Gastrocnemius medialis (tissue), 4 donors: ENCODE measurements around the gene SLC52A1.

Source experiments
- POLR2A ChIP-seq, 2 donors: fragments of 450-650 bp; IDR thresholded peaks; one replicate each; pipeline ENCODE4 v1.6.1; 2017; ENCODE audit warnings: antibody characterized with exemption in 2 of 2, mild to moderate bottlenecking in 2 of 2, moderate library complexity in 2 of 2
- TF ChIP-seq, protein P1 (sequence below), 5 experiments: fragments of 450-650 bp in 3 of 5; fragments of 200-600 bp in 2 of 5; sonication (generic) in 2 of 5; IDR thresholded peaks in 4 of 5; conservative IDR thresholded peaks in 1 of 5; 1 replicate in 4 of 5; 2 replicates in 1 of 5; pipeline ENCODE4 v1.5.1; 2016 to 2019; ENCODE audit warnings: antibody characterized with exemption in 5 of 5, mild to moderate bottlenecking in 3 of 5, moderate library complexity in 3 of 5

DNA sequence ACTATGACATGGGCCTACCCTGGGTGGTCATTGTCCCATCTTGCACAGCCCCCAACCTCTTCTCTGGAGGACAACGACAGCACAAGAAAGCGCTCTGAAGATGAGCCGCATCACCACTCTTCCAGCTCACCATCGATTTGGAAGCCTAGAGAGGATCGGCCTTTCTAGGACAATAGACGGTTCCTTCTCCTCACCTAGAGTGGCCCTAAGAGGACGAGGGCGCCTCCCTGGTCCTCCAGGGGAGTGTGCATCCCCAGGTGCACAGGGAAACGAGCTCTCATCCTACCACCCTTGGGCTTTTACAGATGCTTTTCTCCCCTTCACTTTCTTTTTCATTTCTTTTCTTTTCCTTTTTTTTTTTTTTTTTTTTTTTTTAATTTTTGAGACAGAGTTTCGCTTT lies 20.3 kb upstream of the SLC52A1 start:
- TF ChIP-seq, protein P1, sequence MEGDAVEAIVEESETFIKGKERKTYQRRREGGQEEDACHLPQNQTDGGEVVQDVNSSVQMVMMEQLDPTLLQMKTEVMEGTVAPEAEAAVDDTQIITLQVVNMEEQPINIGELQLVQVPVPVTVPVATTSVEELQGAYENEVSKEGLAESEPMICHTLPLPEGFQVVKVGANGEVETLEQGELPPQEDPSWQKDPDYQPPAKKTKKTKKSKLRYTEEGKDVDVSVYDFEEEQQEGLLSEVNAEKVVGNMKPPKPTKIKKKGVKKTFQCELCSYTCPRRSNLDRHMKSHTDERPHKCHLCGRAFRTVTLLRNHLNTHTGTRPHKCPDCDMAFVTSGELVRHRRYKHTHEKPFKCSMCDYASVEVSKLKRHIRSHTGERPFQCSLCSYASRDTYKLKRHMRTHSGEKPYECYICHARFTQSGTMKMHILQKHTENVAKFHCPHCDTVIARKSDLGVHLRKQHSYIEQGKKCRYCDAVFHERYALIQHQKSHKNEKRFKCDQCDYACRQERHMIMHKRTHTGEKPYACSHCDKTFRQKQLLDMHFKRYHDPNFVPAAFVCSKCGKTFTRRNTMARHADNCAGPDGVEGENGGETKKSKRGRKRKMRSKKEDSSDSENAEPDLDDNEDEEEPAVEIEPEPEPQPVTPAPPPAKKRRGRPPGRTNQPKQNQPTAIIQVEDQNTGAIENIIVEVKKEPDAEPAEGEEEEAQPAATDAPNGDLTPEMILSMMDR (IDR thresholded peaks at IDR 0.05 in 4 of 5, conservative IDR thresholded peaks at IDR 0.05 in 1 of 5): no peak
- no peak for TF ChIP-seq POLR2A (IDR thresholded peaks at IDR 0.05)
